HCT116 (cell line): ENCODE results near the gene MCFD2. TPM values are rescaled to one million over a fixed set of nuclear protein-coding genes. Genes with fewer than 3 reads are reported as not detected.

ENCODE experiments used
- ATAC-seq: fragments of 200-7000 bp; cut with Tn5 transposase; 2 replicates; pipeline ENCODE4 v1.9.1; 2020; ENCODE audit warnings: mild to moderate bottlenecking, moderate library complexity
- BruUV-seq: library from RNA; stranded (reverse); fragments of 400-500 nt; replicated peaks from 2 replicates; lab custom pipeline; 2021; lab: Mats Ljungman, UMichigan
- CTCF ChIA-PET: fragments of 300-600 bp; sonication (Branson Sonifier 250); formaldehyde crosslinking; loops from one replicate; lab custom pipeline; 2021; ENCODE audit warnings: antibody characterized with exemption; lab: Charles Lee
- POLR2A ChIA-PET: fragments of 300-600, 350-600 bp; sonication (Branson Sonifier 250); formaldehyde crosslinking; loops from one replicate; lab custom pipeline; 2021; ENCODE audit warnings: antibody characterized with exemption; lab: Charles Lee
- RAD21 ChIA-PET, 2 experiments: fragments of 300-600 bp; sonication (Branson Sonifier 250); formaldehyde crosslinking; loops; one replicate each; lab custom pipeline; 2023; ENCODE audit warnings: low total read pairs in 2 of 2; ENCODE audit not compliant: uncharacterized antibody in 2 of 2, unreplicated experiment in 2 of 2, low non-redundant PET in 1 of 2; lab: Charles Lee
- DNase-seq: peaks from one replicate; pipeline ENCODE4 v3.0.0-alpha.2; 2010; ENCODE audit warnings: low read depth, low spot score
- H2AFZ ChIP-seq: fragments of 200-600 bp; shearing (Covaris generic), sonication (generic); 2 replicates; pipeline ENCODE4 v1.6.1; 2017; ENCODE audit warnings: low read depth, mixed run types, mixed read lengths, antibody characterized with exemption, low read length; ENCODE audit not compliant: poor library complexity, severe bottlenecking
- H3K27ac ChIP-seq: 2 replicates; pipeline ENCODE4 v1.5.1; 2012; ENCODE audit warnings: low read depth, low read length
- H3K27me3 ChIP-seq: fragments of 200-600 bp; sonication (generic); 2 replicates; pipeline ENCODE4 v1.6.1; 2016; ENCODE audit warnings: mixed run types, low read length, mixed read lengths; ENCODE audit not compliant: insufficient read depth
- H3K36me3 ChIP-seq, 2 experiments: fragments of 200-500 bp in 1 of 2; fragments of 200-600 bp in 1 of 2; sonication (Bioruptor generic) in 1 of 2; sonication (generic) in 1 of 2; 2 replicates each; pipeline versions ENCODE4 v1.5.1 to v1.6.1; 2014 to 2016; ENCODE audit warnings: low read length in 2 of 2, inconsistent platforms in 1 of 2, mixed read lengths in 1 of 2, mixed run types in 1 of 2; ENCODE audit not compliant: insufficient read depth in 2 of 2, control insufficient read depth in 1 of 2
- H3K4me1 ChIP-seq, 2 experiments: fragments of 200-600 bp in 1 of 2; sonication (generic) in 1 of 2; 2 replicates each; pipeline versions ENCODE4 v1.5.1 to v1.6.1; 2012 to 2017; ENCODE audit warnings: low read length in 2 of 2, inconsistent platforms in 1 of 2, mild to moderate bottlenecking in 1 of 2, mixed read lengths in 1 of 2, mixed run types in 1 of 2, moderate library complexity in 1 of 2; ENCODE audit not compliant: insufficient read depth in 2 of 2, control insufficient read depth in 1 of 2
- H3K4me2 ChIP-seq: fragments of 200-600 bp; sonication (generic); 2 replicates; pipeline ENCODE4 v1.6.1; 2017; ENCODE audit warnings: mixed run types, low read length, mixed read lengths
- H3K4me3 ChIP-seq, 2 experiments: fragments of 200-600 bp in 1 of 2; sonication (generic) in 1 of 2; replicated peaks in 1 of 2; 2 replicates each; pipeline ENCODE4 v1.5.1; 2011 to 2016; ENCODE audit warnings: low read length in 2 of 2, control low read depth in 1 of 2, low read depth in 1 of 2, mild to moderate bottlenecking in 1 of 2, mixed read lengths in 1 of 2, mixed run types in 1 of 2
- H3K79me2 ChIP-seq: fragments of 200-600 bp; sonication (generic); 2 replicates; pipeline ENCODE4 v1.6.1; 2017; ENCODE audit warnings: mild to moderate bottlenecking, mixed run types, low read length, moderate library complexity, mixed read lengths; ENCODE audit not compliant: insufficient read depth
- H3K9ac ChIP-seq: fragments of 200-600 bp; sonication (generic); 2 replicates; pipeline ENCODE4 v1.6.1; 2016; ENCODE audit warnings: low read length, mixed read lengths
- H3K9me2 ChIP-seq: fragments of 200-600 bp; sonication (generic), shearing (Covaris generic); 2 replicates; pipeline ENCODE4 v1.6.1; 2017; ENCODE audit warnings: mixed run types, mild to moderate bottlenecking, moderate library complexity; ENCODE audit not compliant: insufficient read depth
- H3K9me3 ChIP-seq, 2 experiments: fragments of 200-500 bp in 1 of 2; fragments of 200-600 bp in 1 of 2; sonication (Bioruptor generic) in 1 of 2; sonication (generic) in 1 of 2; 2 replicates each; pipeline ENCODE4 v1.6.1; 2014 to 2017; ENCODE audit warnings: low read length in 2 of 2, mixed read lengths in 2 of 2, inconsistent platforms in 1 of 2, low read depth in 1 of 2, mild to moderate bottlenecking in 1 of 2, mixed run types in 1 of 2, moderate library complexity in 1 of 2; ENCODE audit not compliant: control insufficient read depth in 1 of 2, insufficient read depth in 1 of 2
- H4K20me1 ChIP-seq: fragments of 200-600 bp; sonication (generic), shearing (Covaris generic); 2 replicates; pipeline ENCODE4 v1.6.1; 2017; ENCODE audit warnings: mixed run types, mild to moderate bottlenecking, moderate library complexity; ENCODE audit not compliant: insufficient read depth
- CBX3 ChIP-seq: IDR thresholded peaks from 2 replicates; pipeline ENCODE4 v1.6.1; 2012; ENCODE audit warnings: low read depth
- CEBPB ChIP-seq: IDR thresholded peaks from 2 replicates; pipeline ENCODE4 v1.6.1; 2012; ENCODE audit warnings: low read depth
- EGR1 ChIP-seq: IDR thresholded peaks from 2 replicates; pipeline ENCODE4 v1.6.1; 2012; ENCODE audit warnings: low read depth
- ELF1 ChIP-seq: IDR thresholded peaks from 2 replicates; pipeline ENCODE4 v1.6.1; 2012; ENCODE audit warnings: low read depth, borderline replicate concordance
- EZH2 ChIP-seq: fragments of 200-600 bp; sonication (generic); IDR thresholded peaks from 2 replicates; pipeline ENCODE4 v1.6.1; 2017; ENCODE audit warnings: antibody characterized with exemption, mixed run types
- FOSL1 ChIP-seq: IDR thresholded peaks from 2 replicates; pipeline ENCODE4 v1.6.1; 2012; ENCODE audit warnings: low read depth
- JUND ChIP-seq: IDR thresholded peaks from 2 replicates; pipeline ENCODE4 v1.6.1; 2012
- MAX ChIP-seq: IDR thresholded peaks from 2 replicates; pipeline ENCODE4 v1.6.1; 2012
- POLR2A ChIP-seq: IDR thresholded peaks from 2 replicates; pipeline ENCODE4 v1.7.0; 2011; ENCODE audit warnings: borderline replicate concordance; ENCODE audit not compliant: insufficient read depth, insufficient read length; ENCODE audit errors: extremely low read depth
- POLR2AphosphoS5 ChIP-seq: IDR thresholded peaks from 2 replicates; pipeline ENCODE4 v1.6.1; 2011; ENCODE audit warnings: mild to moderate bottlenecking, low read depth, low read length, moderate library complexity
- RAD21 ChIP-seq: IDR thresholded peaks from 2 replicates; pipeline ENCODE4 v1.6.1; 2012; ENCODE audit warnings: low read depth, mild to moderate bottlenecking
- REST ChIP-seq: IDR thresholded peaks from 2 replicates; pipeline ENCODE4 v1.6.1; 2012; ENCODE audit warnings: low read depth
- SIN3A ChIP-seq: IDR thresholded peaks from 2 replicates; pipeline ENCODE4 v1.6.1; 2012; ENCODE audit warnings: low read depth
- SP1 ChIP-seq: IDR thresholded peaks from 2 replicates; pipeline ENCODE4 v1.6.1; 2012; ENCODE audit warnings: low read depth
- SRF ChIP-seq: IDR thresholded peaks from 2 replicates; pipeline ENCODE4 v1.6.1; 2012; ENCODE audit warnings: low read depth
- TCF7L2 ChIP-seq: IDR thresholded peaks from 2 replicates; pipeline ENCODE4 v1.7.0; 2011; ENCODE audit warnings: borderline replicate concordance, inconsistent platforms; ENCODE audit not compliant: insufficient read depth, insufficient read length; ENCODE audit errors: extremely low read depth
- ZNF274 ChIP-seq: fragments of 200-500 bp; sonication (Bioruptor generic); IDR thresholded peaks from 2 replicates; pipeline ENCODE4 v1.6.1; 2014; ENCODE audit warnings: mild to moderate bottlenecking, low read depth, low read length, inconsistent platforms
- intact Hi-C: fragments of 100-400 bp; cut with micrococcal nuclease; formaldehyde crosslinking; loops from 2 replicates; pipeline ENCODE4 v1.10.0; 2022
- total RNA-seq: library from RNA; stranded (reverse); gene quantifications from one replicate; pipeline ENCODE4 v1.2.1, GENCODE V29; 2021; ENCODE audit not compliant: unreplicated experiment
- TF ChIP-seq, protein P1 (sequence below): IDR thresholded peaks from 2 replicates; pipeline ENCODE4 v1.6.1; 2011; ENCODE audit warnings: mild to moderate bottlenecking, low read length, moderate library complexity; ENCODE audit not compliant: insufficient replicate concordance; ENCODE audit errors: extremely low read depth

MCFD2 gene
- total RNA-seq, 1 experiment from 2014 or later: 73.9 TPM

GRCh38 chr2:46936566-46936965, 21.0 kb upstream of the MCFD2 start:
- Histone ChIP-seq H3K9me2 (no peaks in the 10 kb centered on the region), H3K79me2 (0 out of 2 replicates have a peak, but pooled peaks cover 3% of the 10 kb centered on the region), H3K27me3 (no peaks in the 10 kb centered on the region), H3K4me3 (no peak overlapping the region), H3K9me3 (no peaks in the 10 kb centered on the region), H2AFZ (no peak overlapping the region), H3K36me3 (no peaks in the 10 kb centered on the region), H3K27ac (no peak overlapping the region), H4K20me1 (no peaks in the 10 kb centered on the region), H3K4me2 (no peak overlapping the region), H3K4me1 (peaks cover 15 to 17% of the 10 kb centered on the region in 2 experiments), H3K9ac (no peak overlapping the region)
- BruUV-seq: no TSS peak
- ChIA-PET CTCF (no interaction called here), POLR2A (no interaction called here), RAD21 (no interaction called here)
- ATAC-seq (no peak), DNase-seq (no peak)
- intact Hi-C loops: no loop called here
- no peak for TF ChIP-seq JUND
- TF ChIP-seq REST: no peak
- no peak for TF ChIP-seq CBX3
- TF ChIP-seq RAD21: no peak
- TF ChIP-seq ZNF274: no peak
- TF ChIP-seq FOSL1: no peak
- TF ChIP-seq, protein P1, sequence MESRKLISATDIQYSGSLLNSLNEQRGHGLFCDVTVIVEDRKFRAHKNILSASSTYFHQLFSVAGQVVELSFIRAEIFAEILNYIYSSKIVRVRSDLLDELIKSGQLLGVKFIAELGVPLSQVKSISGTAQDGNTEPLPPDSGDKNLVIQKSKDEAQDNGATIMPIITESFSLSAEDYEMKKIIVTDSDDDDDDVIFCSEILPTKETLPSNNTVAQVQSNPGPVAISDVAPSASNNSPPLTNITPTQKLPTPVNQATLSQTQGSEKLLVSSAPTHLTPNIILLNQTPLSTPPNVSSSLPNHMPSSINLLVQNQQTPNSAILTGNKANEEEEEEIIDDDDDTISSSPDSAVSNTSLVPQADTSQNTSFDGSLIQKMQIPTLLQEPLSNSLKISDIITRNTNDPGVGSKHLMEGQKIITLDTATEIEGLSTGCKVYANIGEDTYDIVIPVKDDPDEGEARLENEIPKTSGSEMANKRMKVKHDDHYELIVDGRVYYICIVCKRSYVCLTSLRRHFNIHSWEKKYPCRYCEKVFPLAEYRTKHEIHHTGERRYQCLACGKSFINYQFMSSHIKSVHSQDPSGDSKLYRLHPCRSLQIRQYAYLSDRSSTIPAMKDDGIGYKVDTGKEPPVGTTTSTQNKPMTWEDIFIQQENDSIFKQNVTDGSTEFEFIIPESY: no peak
- no peak for TF ChIP-seq EGR1
- TF ChIP-seq SIN3A: no peak
- TF ChIP-seq EZH2: no peak
- no peak for TF ChIP-seq TCF7L2
- TF ChIP-seq ELF1: no peak
- no peak for TF ChIP-seq CEBPB
- TF ChIP-seq POLR2A: no peak
- no peak for TF ChIP-seq SP1
- no peak for TF ChIP-seq MAX
- no peak for TF ChIP-seq POLR2AphosphoS5
- TF ChIP-seq SRF: no peak
